Jurkat, Clone E6-1 (cell line): ENCODE data around the gene TMEM94. TPM values are rescaled to one million over a fixed set of nuclear protein-coding genes. Genes with fewer than 3 reads are reported as not detected.
"Not testable (repeated sequence)": the region's sequence is repeated elsewhere in the genome, so short reads cannot be mapped to it uniquely, and the experiment has no call there.

Source experiments
- DNase-seq: peaks from one replicate; pipeline ENCODE4 v3.0.0-alpha.2; 2011; ENCODE audit warnings: low read depth, low spot score
- H3K4me3 ChIP-seq: 2 replicates; pipeline ENCODE4 v1.5.1; 2011; ENCODE audit warnings: mild to moderate bottlenecking, low read length, control low read depth, moderate library complexity
- polyA plus RNA-seq: library from polyadenylated mRNA; unstranded; fragments of >200 nt; gene quantifications from one replicate; pipeline ENCODE4 v1.2.1, GENCODE V29; 2012; ENCODE audit warnings: missing spikeins; ENCODE audit not compliant: insufficient read length, insufficient read depth

Gene TMEM94
- 52.7 TPM for polyA plus RNA-seq

- DNase-seq = peak; percentile 97
These were observed at the start of gene TMEM94 for GRCh38 chr17:75456417-75457046. Gene TMEM94, plus strand, starts transcription at chr17:75456635. Its CDS starts 15,271 bp downstream, at chr17:75471906.

GRCh38 chr17:75407655-75408352, 48.6 kb upstream of the TMEM94 start:
- H3K4me3 ChIP-seq = no peak overlapping the region
- no peak for DNase-seq

More at GRCh38 chr17:75456417-75457046, at the start of gene TMEM94:
- peak within 1 kb of the TSS; percentile 97 for H3K4me3 ChIP-seq

- H3K4me3 ChIP-seq = no peak overlapping the region
- no peak for DNase-seq
These were observed 46.3 kb upstream of the TMEM94 start for GRCh38 chr17:75410141-75410540.

GRCh38 chr17:75411328-75412067, 44.9 kb upstream of the TMEM94 start:
- H3K4me3 ChIP-seq = no peak overlapping the region
- peak; percentile 42 for DNase-seq

- H3K4me3 ChIP-seq = peak overlapping the region; percentile 29
These were observed 43.7 kb upstream of the TMEM94 start for GRCh38 chr17:75412455-75413317.

GRCh38 chr17:75414488-75414887, 41.9 kb upstream of the TMEM94 start:
- no peak overlapping the region for H3K4me3 ChIP-seq
- no peak for DNase-seq

More at GRCh38 chr17:75412455-75413317, 43.7 kb upstream of the TMEM94 start:
- DNase-seq = peak; percentile 85

GRCh38 chr17:75416006-75416405, 40.4 kb upstream of the TMEM94 start:
- no peak overlapping the region for H3K4me3 ChIP-seq
- no peak for DNase-seq

- no peak overlapping the region for H3K4me3 ChIP-seq
- no peak for DNase-seq
These were observed 39.3 kb upstream of the TMEM94 start for GRCh38 chr17:75417054-75417580.

GRCh38 chr17:75418531-75418930, 37.9 kb upstream of the TMEM94 start:
- H3K4me3 ChIP-seq = no peak overlapping the region
- DNase-seq = no peak

- H3K4me3 ChIP-seq = no peak overlapping the region
- no peak for DNase-seq
These were observed 27.6 kb upstream of the TMEM94 start for GRCh38 chr17:75428543-75429469.

GRCh38 chr17:75430159-75430974, 26.1 kb upstream of the TMEM94 start:
- no peak for DNase-seq
- H3K4me3 ChIP-seq = no peak overlapping the region

GRCh38 chr17:75433218-75433783, 23.1 kb upstream of the TMEM94 start:
- no peak overlapping the region for H3K4me3 ChIP-seq
- DNase-seq = no peak

GRCh38 chr17:75434433-75434832, 22.0 kb upstream of the TMEM94 start:
- H3K4me3 ChIP-seq, DNase-seq: not testable (repeated sequence)

GRCh38 chr17:75437404-75437803, 19.0 kb upstream of the TMEM94 start:
- DNase-seq, H3K4me3 ChIP-seq: not testable (repeated sequence)

GRCh38 chr17:75439287-75439686, 17.1 kb upstream of the TMEM94 start:
- DNase-seq = no peak
- H3K4me3 ChIP-seq = no peak overlapping the region

- no peak overlapping the region for H3K4me3 ChIP-seq
- DNase-seq = no peak
These were observed 15.5 kb upstream of the TMEM94 start for GRCh38 chr17:75440738-75441448.
